Cerebellar nuclear complex (tissue), 1 donor: Measurements from ENCODE around the gene HTATIP2.
A peak's percentile ranks its signal among the peaks of the same experiment; 100 is the strongest.
"Not testable (repeated sequence)": the region's sequence is repeated elsewhere in the genome, so short reads cannot be mapped to it uniquely, and the experiment has no call there.

Source experiments
- DNase-seq, 2 experiments: peaks; one replicate each; lab custom pipeline; 2025; lab: John Stamatoyannopoulos, UW

Gene HTATIP2

DNA sequence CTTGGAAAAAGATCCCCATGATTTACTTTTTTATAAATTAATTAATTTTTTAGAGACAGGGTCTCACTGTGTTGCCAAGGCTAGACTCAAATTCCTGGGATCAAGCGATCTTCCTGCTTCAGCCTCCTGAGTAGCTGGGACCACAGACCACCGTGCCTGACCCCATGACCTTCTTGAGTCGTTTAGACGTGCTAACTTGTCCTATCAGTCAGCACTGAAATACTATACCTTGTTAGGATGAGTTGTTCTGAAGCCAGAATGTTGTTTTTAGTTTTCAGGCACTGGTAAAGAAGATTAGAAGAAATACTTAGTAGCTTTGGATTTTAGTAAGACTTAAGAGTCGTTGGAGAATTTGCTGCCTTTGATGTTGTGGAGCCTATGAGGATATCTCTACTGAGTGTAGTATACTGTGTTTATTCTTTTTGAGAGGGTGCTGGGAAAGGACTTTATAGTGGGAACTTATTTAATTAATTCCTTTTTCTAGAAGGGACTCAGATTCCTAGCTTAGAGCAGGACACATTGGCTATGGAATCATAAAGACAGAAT, 8.6 kb downstream of the HTATIP2 start:
- no peak for DNase-seq

DNA sequence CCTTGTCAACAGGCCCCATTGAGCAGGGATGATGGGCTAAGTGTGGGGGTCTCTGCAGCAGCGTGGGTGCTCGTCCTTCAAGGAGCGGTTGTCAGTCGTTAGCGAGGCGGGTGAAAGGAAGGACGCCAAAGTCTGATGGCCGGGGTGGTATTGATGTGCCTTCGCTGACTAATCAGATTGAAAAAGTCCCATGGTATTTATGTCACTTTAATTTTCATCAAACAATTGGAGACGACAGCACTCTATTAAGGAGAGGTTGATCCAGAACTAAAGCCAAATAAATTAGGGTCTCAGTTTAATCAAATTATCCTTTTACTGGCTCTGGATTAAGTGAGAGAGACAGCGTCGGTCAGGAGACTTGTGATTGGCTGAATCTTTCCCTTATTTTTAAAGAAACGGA, 9.6 kb downstream of the HTATIP2 start:
- no peak for DNase-seq

- no peak for DNase-seq
Measured at GRCh38 chr11:20373568-20374209, 10.2 kb downstream of the HTATIP2 start.

GRCh38 chr11:20374741-20375300, 11.3 kb downstream of the HTATIP2 start:
- no peak for DNase-seq

GRCh38 chr11:20376162-20376730, 12.7 kb downstream of the HTATIP2 start:
- DNase-seq = no peak

- not testable (repeated sequence) for DNase-seq
Measured at GRCh38 chr11:20385996-20386395, 22.5 kb downstream of the HTATIP2 start.

- DNase-seq = peak; percentile 25 to 44
Measured at GRCh38 chr11:20387261-20388095, 24.0 kb downstream of the HTATIP2 start, which contains the start of gene PRMT3. Gene PRMT3 (plus strand): TSS chr11:20387716. CDS start chr11:20387747, 31 bp downstream.

GRCh38 chr11:20388096-20389055, 24.9 kb downstream of the HTATIP2 start:
- DNase-seq = no peak

DNA sequence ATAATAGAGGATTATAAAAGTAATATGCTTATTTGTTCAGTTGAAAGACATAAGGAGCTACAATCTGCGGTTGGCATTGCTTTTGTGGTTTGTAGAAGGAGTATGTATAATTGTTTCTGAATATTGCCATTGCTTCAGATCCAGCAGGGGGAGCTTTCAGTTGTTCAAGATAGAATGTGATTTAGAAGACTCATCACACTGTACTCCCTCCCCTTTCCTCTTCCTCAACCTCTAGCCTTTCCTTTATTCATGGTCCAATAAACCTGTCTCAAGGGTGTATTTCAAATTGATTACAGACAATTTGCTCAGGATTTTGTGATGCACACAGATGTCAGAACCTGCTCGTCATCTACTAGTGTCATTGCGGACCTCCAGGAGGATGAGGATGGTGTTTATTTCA, 33.8 kb downstream of the HTATIP2 start:
- DNase-seq = no peak

DNA sequence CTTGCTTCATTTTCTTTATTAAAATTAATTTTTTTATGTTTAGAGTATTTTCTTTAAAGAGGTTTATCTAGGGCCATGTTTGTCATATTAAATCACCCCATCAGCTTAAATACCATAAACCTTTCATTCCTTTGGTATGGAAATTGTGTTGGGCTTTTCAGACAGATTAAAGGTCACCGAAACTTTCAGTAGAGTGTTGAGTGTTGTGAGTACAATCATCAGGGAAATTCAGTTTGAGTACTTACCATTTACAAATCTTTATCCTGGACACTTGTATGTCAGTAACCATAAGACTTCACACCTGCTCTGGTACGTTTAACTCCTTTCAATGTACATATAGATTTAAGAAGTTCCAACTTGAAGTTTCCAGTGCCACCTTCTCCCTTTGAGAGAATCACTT, 36.0 kb downstream of the HTATIP2 start:
- DNase-seq = no peak

GRCh38 chr11:20403059-20403458, 39.5 kb downstream of the HTATIP2 start:
- DNase-seq = no peak

GRCh38 chr11:20406484-20406883, 43.0 kb downstream of the HTATIP2 start:
- DNase-seq = no peak

DNA sequence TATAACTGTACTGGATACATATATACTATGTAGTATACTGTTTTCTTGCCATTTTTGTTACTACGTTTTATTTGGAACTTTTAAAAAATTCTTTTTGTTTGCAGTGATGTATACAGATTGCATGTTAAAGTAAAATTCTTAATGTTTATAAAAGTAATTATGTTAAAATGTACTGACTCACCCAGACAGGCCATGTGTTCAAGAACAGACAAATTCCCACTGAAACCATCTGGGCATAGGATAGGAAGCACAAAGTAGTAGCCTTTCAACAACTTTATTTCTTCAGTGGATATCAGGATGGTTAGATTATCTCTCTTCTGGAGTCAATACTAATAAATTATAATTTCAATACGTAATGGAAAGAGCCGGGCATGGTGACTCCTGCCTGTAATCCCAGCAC, 43.8 kb downstream of the HTATIP2 start:
- DNase-seq = no peak

DNA sequence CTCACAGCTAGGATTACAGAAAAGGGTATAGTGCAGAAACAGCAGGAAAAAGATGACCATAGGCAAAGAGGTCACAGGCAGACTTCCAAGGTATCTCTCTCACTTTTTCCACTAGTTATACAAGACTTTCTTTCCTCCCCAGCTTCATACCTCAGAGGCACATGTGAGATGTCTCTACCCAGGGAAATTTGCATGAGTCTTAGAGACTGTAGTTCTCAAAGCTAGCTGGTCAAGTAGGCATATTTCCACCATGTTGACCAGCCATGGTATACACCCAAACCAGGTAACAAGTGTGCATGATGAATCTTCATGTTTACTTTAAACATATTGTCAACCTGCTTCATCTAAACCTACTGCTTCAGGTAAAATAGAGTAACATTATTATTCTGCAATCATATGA, 51.9 kb downstream of the HTATIP2 start:
- DNase-seq = no peak

GRCh38 chr11:20417771-20418170, 54.3 kb downstream of the HTATIP2 start:
- no peak for DNase-seq

- no peak for DNase-seq
Measured at GRCh38 chr11:20421946-20422345, 58.4 kb downstream of the HTATIP2 start.

- DNase-seq = no peak
Measured at GRCh38 chr11:20429216-20429615, 65.7 kb downstream of the HTATIP2 start.
